ENCODE results near the gene NLK.
"Not testable (repeated sequence)": the region's sequence is repeated elsewhere in the genome, so short reads cannot be mapped to it uniquely, and the experiment has no call there.

The NLK gene

GRCh38 chr17:28231624-28232023 is 189.1 kb downstream of the NLK start:
- not testable (repeated sequence) for DNase-seq (ENCODE audit: low read depth)

- DNase-seq (ENCODE audit: low read depth): not testable (repeated sequence)
These were observed 190.7 kb downstream of the NLK start for GRCh38 chr17:28232966-28233870.

- DNase-seq (ENCODE audit: low read depth): not testable (repeated sequence)
These were observed 191.7 kb downstream of the NLK start for GRCh38 chr17:28233872-28234856.

GRCh38 chr17:28235066-28235700 is 192.7 kb downstream of the NLK start:
- DNase-seq (ENCODE audit: low read depth): not testable (repeated sequence)

GRCh38 chr17:28236033-28236653 is 193.7 kb downstream of the NLK start:
- DNase-seq (ENCODE audit: low read depth): not testable (repeated sequence)

- DNase-seq (ENCODE audit: low read depth): not testable (repeated sequence)
These were observed 196.2 kb downstream of the NLK start for GRCh38 chr17:28238547-28239270.

- no peak for DNase-seq (ENCODE audit: low read depth)
These were observed 196.8 kb downstream of the NLK start for GRCh38 chr17:28239271-28239624.

GRCh38 chr17:28240688-28241340 is 198.3 kb downstream of the NLK start:
- DNase-seq (ENCODE audit: low read depth): no peak

GRCh38 chr17:28242791-28243190 is 200.3 kb downstream of the NLK start:
- no peak for DNase-seq (ENCODE audit: low read depth)

- not testable (repeated sequence) for DNase-seq (ENCODE audit: low read depth)
These were observed 200.8 kb downstream of the NLK start for GRCh38 chr17:28243268-28243667.

- no peak for DNase-seq (ENCODE audit: low read depth)
These were observed 202.0 kb downstream of the NLK start for GRCh38 chr17:28244446-28244845.
